ENCODE measurements around the gene GSE1.

Gene GSE1

GRCh38 chr16:85621698-85622428 is 8.7 kb downstream of the GSE1 start:
- DNase-seq: no peak

DNA sequence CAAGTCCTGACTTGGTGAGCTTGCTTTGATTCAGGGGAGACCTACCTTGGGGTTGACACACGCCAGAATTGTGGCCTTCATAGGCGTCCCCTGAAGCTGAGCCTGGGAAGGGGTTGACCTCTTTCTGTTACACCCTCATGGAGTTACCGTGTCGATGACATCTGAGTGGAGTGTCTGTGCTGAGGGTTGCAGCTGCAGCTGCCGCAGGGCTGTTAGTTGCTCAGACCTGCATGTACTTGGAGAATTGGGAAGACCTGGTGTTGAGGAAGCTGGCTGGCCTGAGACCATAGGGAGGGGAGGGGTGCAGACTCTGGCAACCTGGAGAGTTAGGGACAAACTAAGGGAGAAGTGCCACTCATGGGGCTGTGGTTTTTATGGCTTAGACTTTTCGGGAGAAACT is 9.6 kb downstream of the GSE1 start:
- DNase-seq: no peak

DNA sequence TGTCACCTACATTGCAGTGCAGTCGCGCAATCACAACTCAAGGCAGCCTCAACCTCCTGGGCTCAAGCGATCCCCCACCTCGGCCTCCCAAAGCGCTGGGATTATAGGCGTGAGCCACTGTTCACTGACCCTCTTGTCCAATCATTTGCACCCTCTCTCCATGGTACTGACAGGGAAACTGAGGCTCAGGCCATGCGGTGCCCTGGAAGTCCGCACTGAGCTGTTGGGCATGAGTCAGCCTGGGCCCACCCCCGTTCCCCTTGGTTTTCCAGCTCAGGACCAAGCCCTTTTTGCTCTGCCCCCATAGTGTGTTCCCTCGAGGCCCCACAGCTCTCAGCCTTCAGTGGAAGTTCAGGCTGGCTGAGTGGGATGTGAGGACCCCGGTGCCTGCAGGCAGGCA is 10.1 kb downstream of the GSE1 start:
- no peak for DNase-seq

DNA sequence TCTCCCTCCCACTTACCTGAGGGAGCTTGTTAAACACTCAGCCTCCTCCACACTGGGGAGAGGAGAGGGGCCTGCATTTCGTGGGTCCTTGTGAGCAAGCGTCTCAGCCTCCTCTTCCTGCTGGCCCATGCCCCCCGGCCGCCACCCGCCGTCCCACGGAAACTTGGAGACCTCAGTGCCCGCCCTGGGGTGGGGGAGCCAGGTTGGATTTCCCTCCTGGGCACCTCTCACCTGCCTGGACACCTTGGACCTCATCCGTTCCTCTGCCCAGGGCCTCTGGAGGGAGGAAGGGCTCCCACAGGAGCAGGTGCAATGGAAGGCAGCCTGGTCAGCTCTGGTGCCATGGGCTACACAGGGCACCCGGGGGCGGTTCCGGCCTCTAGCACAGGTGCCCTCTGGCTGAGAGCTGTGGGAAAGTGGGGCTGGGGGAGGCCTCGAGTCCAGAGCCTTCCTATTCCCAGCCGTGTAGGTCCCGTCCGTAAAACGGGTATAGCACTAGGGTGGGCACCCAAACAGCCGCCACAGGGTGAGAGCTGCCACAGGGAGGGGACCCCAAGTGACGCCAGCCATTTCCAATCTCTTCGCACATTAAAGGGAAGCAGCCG is 11.0 kb downstream of the GSE1 start:
- no peak for DNase-seq

DNA sequence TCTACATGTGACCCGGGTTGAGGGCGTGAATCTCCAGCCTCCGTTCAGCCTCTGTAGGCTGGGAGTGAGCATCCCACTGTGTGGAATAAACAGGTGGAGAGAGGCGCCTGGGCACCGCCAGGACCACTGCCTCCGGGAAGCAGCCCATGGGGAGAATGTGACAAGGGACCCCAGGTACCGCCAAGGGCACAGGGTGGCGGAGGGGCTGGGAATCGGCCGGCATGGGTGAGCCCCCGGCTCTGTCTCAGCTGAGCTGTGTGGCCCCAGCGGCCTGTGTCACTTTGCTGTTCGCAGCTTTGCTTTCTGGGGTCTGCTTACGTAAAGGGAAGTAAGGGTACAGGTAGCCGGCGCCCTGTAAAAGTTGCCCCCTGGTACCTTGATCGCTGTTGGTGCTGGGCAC is 11.5 kb downstream of the GSE1 start:
- no peak for DNase-seq

GRCh38 chr16:85625053-85625452 is 11.9 kb downstream of the GSE1 start:
- DNase-seq: no peak

- no peak for DNase-seq
Measured at GRCh38 chr16:85625485-85626117, 12.5 kb downstream of the GSE1 start.

DNA sequence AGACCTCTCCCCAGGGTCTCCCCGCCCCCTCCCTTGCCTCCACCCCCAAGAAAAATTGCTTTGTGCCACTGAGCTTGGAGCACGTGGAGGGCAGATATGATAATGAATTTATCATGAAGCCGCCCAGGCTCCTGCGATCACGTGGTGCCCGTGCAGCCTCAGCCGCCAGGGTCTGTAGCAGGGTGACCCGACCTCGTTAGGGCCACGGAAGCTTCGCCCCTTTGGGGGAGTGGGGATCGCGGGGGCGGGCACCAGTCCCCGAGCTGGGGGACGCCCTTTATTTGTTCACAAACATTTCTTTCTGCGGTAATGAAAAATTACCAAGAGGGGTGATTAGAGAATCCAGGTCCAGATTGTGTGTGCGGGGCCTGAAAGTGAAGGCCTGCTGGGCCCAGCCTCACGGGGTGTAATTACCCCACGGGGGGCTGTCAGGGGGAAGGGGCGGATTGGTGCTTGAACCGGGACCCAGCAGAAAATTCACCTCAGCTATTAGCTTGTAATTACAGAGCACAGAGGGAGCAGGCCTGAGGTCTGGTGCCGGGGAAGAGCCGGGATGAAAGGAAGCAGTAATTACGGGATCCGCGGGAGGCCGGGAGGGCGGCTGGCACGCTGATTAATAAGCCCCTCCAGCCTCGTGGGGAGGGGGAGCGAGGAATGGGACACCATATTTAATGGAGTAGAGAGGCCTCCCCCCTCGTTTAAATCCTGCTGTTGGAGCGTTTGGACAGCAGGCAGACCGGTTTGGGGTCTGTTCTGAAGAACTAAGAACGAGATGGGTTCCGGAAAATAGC is 13.3 kb downstream of the GSE1 start:
- DNase-seq: no peak

DNA sequence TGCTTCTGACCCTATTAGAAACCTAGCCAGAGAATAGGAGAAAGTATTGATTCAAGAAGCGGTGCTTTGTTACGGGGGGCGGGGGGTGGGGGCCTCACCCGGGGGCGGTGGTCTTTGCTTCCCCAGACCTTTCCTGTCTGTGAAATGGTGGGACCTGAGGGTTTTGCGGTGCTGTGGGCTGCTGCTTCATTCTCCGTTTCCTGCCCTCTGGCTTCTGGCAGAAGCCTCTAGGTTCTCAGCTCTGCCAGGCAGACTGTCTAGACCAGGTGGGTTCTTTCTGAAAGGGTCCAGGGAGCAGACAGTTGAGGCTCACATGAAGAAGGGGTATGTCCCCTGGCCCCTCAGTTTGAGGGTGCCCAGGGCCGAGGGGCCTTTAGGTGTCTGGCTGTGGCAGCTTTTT is 14.0 kb downstream of the GSE1 start:
- DNase-seq: no peak

DNA sequence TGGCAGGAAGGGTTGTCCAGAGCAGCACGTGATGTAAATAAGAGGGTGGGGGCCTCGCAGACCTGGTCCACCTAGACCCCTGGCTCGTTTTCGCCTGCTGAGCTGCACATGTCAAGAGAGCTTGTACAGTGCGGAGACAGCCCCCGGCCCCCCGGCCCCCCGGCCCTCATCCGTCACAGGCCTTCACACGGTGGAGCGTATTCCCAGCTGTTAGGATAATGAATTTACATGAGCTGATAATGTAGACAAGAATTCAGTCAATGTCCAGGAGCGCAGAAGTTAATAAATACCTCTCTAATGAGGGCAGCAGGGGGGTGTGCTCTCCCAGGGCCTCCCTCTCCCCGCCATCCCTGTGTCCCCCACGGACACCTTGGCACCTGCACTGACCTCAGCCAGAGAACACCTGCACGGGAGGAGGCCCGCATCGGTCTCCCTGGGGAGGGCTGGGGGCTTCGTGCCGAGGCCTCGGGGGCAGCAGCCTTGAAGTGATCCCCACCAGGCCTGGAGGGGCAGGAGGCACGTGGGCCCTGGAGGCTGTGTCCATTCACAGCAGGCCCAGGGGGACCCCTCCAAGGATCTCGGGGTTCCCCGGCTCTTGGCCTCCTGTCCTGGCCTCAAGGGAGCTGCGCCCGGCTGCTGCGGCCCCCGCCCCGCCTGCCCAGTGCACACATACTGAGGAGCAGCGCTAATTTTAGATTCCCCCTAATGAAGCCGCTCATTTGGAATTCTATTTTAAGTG is 14.6 kb downstream of the GSE1 start:
- DNase-seq: no peak

GRCh38 chr16:85628265-85628556 is 15.1 kb downstream of the GSE1 start:
- no peak for DNase-seq

DNA sequence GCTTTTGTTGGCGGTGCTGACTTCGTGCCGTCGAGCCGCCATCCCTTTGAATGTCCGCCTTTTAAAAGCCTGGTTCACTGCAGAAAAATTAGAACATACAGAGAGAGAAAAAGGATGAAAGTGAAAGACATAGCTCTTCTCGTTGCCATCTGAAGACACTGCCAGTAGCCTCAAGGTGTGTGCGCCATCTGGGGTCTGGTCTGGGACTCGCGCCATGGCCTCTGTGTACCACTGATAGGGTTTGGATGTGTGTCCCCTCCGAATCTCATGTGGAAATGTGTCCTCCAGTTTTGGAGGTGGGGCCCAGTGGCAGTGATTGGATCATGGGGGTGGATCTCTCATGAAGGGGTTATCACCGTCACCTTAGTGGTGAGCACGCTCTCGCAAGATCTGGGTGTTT is 15.5 kb downstream of the GSE1 start:
- DNase-seq: no peak

DNA sequence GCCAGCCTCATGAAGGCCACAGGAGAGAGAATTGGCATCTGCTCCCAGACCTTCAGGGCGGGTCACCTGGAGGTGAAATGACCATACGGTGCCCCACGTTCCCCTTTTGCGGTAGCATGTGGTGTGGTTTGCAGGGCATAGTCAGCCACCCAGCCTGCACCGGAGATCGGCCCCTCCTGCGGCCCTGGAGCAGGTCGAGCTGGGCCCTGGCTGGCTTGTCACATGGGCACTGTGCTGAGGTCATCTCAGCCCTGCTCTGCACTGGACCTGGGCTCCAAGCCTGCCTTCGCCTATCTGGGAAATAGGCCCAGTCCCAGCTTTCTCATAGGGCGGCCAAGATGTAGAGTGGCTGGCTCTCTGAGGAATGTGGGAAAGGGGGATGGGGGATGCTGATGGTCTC is 16.2 kb downstream of the GSE1 start:
- no peak for DNase-seq

DNA sequence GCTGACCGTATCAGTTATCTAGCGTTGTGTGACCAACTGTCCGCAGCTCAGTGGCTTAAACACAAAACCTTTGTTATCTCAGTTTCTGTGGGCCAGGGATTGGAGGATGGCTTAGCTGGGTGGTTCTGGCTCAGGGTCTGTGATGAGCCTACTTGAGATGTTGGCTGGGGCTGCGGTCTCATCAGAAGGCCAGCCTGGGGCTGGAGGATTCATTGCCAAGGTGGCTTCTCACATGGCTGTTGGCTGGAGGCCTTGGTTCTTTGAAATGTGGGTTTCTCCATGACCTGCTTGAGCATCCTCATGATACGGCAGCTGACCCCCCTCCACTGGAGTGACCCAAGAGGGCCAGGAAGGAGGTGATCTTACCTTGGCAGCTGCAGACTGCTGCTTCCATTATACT is 16.7 kb downstream of the GSE1 start:
- no peak for DNase-seq

- DNase-seq: no peak
Measured at GRCh38 chr16:85631230-85631629, 18.1 kb downstream of the GSE1 start.

GRCh38 chr16:85631802-85632393 is 18.8 kb downstream of the GSE1 start:
- DNase-seq: no peak

DNA sequence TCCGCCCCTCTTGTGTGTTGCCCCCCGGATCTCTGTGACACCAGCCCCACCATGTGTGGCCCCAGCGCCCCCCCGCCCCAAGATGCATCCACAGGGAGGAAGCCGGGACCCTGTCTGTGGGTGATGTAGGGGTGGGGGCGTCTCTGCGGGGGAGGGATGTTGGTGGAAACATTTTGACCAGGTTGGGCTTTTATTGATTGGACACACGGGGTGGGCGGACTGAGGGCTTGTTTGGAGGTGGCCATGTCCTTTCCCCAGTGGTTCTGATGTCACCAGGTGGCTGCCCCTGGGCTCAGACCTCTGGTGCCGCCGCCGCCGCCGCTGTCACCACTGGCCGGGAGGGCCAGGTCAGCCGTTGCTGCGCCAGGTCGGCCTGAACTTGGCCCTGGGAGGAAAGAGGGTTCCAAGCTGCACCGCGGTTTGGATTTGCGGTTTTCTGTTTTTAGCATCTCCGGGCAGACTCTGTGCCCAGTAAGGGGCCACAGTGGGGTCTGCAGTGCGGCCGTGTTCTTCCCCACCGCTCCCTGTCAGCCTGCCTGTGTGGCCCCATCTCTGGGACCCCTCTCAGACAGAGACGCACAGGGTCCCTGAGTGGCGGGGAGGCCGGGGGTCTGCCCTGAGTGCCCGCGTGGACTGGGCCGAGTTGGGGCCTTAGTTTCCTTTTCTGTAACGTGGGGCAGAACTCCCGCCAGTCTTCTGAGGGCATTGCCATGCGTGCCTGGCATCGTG is 19.8 kb downstream of the GSE1 start:
- no peak for DNase-seq

DNA sequence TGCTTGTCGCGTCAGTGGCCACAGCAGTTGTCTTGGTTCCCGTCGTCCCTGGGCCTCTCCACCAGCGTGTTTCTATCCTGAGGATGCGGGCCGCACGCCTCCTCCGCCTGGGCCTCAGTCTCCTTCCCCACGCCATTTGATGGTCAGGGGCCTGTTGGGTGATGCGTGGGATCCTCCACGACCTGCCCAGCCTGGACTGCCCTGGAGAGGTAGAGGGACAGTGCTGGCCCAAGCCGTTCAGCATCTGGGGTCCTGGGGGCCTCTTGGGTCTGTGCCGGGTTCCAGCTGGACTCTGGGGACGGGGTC is 20.3 kb downstream of the GSE1 start:
- no peak for DNase-seq

DNA sequence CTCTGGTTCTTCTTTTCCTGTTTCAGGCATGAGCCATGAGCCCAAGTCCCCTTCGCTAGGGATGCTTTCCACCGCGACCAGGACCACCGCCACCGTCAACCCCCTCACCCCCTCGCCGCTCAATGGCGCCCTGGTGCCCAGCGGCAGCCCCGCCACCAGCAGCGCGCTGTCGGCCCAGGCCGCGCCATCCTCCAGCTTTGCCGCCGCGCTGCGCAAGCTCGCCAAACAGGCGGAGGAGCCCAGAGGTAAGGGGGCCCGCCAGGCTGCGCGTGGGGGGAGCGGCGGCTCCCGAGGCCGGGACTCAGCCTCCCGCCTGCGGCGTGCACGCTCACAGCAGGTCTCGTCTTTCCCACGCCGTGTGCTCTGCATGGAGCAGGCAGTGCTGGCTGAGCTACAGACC is 20.8 kb downstream of the GSE1 start:
- no peak for DNase-seq

DNA sequence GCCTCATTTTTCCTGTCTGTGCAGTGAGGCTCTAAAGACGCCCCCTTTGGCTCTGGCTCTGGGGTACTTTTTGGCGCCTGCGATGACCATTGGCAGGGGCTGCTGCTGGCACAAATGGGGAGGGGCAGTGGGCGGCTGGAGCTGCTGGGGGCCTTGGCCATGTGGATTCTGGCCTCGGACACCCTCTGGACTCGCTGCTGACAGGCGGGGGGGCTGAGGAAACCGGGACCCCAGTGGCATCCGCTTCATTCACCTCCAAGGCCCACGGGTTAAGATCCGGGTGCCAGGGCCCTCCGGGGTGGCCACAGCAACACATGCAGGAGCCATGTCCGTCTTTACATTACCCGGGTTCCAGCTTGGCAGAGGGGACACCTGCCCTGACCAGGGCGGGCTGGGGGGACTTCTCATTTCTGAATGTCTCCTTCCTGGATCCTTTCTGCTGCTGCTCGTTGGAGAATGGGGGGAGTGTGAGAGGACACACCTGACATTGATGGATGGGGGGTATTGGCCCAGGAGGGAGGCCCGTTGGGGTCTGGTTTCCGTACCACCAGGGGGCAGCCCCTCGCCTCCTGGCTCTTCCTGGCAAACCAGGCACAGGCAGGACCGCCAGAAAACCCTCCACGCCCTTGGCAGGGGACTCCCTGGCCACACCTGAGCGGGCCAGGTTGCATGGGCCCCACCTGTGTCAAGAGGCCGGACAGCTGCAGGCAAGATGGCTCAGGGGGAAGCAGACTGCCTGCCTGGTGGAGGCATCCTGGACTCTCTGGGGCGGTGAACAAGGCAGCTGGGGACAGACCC is 21.8 kb downstream of the GSE1 start:
- DNase-seq: no peak

DNA sequence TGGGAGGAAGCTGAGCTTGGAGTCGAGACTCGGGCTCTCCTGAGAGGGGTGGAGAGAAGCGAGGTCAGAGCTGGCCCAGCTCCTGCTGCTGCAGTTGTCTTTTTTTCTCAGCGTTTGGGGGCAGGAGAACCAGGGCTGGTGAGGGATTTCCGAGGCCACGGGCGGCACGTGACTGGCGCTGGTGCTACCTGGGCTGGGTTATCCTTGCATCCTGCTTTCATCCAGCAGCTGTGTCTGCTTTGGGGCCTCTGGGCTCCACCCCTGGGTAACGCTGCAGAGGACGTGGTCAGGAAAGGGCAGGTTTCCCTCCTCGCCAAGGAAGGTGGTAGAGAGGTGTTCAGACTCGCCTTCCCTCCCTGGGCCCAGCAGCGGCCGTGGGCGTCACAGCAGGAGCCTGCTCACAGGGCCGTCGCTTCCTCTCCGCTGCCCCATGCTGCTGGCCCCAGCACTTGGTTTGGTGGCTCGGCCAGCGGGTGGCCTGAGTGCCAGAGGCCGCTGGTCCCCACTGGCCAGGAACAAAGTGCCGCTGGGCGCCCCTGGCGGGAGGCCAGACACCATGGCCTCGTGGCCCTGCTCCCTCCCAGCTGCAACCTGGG is 22.5 kb downstream of the GSE1 start:
- DNase-seq: no peak

All from NCI-H446 treated with DMSO at 0.1 percent for 48 hours (cell line).